Measurements from ENCODE around the gene TNFRSF6B.
"Not testable (repeated sequence)": the region's sequence is repeated elsewhere in the genome, so short reads cannot be mapped to it uniquely, and the experiment has no call there.

Gene TNFRSF6B, protein sequence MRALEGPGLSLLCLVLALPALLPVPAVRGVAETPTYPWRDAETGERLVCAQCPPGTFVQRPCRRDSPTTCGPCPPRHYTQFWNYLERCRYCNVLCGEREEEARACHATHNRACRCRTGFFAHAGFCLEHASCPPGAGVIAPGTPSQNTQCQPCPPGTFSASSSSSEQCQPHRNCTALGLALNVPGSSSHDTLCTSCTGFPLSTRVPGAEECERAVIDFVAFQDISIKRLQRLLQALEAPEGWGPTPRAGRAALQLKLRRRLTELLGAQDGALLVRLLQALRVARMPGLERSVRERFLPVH

DNA sequence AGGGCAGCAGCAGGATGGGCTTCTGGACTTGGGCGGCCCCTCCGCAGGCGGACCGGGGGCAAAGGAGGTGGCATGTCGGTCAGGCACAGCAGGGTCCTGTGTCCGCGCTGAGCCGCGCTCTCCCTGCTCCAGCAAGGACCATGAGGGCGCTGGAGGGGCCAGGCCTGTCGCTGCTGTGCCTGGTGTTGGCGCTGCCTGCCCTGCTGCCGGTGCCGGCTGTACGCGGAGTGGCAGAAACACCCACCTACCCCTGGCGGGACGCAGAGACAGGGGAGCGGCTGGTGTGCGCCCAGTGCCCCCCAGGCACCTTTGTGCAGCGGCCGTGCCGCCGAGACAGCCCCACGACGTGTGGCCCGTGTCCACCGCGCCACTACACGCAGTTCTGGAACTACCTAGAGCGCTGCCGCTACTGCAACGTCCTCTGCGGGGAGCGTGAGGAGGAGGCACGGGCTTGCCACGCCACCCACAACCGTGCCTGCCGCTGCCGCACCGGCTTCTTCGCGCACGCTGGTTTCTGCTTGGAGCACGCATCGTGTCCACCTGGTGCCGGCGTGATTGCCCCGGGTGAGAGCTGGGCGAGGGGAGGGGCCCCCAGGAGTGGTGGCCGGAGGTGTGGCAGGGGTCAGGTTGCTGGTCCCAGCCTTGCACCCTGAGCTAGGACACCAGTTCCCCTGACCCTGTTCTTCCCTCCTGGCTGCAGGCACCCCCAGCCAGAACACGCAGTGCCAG lies at the start of gene TNFRSF6B:
Gene TNFRSF6B, plus strand, starts transcription at position 25 of the 729 bp plus-strand sequence. Its CDS starts 116 bp downstream, at position 141.
- no peak for DNase-seq

DNA sequence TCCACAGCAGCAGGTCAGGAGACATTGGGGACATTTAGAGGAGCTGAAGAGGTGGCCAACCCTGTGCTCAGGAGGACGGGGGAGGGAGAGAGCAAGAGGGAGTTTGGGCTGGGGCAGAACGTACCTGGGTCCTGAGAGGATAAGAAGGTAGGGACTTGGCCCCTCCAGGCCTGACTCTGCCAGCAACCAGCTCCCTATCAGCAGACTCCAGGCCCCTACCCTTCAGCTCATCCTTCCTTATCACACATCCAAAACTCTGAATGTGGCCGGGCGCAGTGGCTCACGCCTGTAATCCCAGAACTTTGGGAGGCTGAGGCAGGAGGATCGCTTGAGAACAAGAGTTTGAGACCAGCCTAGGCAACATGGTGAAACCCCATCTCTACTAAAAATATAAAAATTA lies 48.3 kb upstream of the TNFRSF6B start:
- DNase-seq: no peak

DNA sequence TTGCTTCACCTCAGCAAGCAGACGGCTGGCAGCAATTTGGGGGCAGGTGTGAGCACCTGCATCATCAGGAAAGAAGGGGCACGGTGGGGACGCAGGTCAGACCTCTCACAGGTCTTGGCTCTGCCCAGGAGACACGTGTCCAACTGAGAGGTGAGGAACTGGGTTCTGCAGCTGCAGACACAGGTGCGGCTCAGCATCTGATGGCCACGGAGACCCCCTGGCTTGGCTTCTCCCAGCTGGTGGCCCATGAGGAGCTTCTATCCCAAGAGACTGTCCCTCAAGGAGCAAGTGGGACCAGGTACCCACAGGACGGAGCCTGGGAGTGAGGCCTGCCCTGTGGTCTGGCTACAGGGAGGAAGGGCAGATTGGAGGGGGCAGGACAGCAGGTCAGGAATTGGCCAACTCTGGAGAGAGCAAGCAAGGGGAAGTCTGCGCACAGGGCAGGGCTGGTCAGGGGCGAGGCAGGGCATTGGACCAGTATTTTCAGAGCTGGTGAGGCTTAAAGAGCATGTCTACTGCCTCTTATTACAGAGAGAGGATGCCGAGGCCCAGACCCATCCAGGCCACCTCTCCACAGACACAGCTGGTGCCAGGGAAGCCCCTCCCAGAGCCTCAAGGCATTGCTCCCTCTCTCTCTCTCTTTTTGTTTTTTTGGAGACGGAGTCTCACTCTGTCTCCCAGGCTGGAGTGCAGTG lies 47.4 kb upstream of the TNFRSF6B start:
- no peak for DNase-seq

DNA sequence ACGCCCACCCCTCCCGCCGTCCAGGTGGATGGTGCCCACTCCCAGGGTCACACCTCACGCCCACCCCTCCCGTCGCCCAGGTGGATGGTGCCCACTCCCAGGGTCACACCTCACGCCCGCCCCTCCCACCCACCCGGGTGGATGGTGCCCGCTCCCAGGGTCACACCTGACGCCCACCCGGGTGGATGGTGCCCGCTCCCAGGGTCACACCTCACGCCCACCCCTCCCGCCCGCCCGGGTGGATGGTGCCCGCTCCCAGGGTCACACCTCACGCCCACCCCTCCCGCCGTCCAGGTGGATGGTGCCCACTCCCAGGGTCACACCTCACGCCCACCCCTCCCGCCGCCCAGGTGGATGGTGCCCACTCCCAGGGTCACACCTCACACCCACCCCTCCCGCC lies 46.0 kb upstream of the TNFRSF6B start:
- not testable (repeated sequence) for DNase-seq

DNA sequence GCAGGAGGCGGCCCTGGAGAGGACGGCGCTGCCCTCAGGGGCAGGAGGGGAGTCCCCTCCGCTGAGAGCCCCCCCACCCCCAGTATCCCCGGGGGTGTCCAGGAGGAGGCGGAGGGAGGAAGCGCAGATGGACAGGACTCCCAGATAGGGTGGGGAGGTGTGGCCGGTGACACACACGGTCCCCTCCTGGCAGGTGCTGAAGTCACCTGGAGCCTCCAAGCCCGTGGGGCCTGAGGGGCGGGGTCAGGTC lies 44.6 kb upstream of the TNFRSF6B start:
- DNase-seq: no peak

DNA sequence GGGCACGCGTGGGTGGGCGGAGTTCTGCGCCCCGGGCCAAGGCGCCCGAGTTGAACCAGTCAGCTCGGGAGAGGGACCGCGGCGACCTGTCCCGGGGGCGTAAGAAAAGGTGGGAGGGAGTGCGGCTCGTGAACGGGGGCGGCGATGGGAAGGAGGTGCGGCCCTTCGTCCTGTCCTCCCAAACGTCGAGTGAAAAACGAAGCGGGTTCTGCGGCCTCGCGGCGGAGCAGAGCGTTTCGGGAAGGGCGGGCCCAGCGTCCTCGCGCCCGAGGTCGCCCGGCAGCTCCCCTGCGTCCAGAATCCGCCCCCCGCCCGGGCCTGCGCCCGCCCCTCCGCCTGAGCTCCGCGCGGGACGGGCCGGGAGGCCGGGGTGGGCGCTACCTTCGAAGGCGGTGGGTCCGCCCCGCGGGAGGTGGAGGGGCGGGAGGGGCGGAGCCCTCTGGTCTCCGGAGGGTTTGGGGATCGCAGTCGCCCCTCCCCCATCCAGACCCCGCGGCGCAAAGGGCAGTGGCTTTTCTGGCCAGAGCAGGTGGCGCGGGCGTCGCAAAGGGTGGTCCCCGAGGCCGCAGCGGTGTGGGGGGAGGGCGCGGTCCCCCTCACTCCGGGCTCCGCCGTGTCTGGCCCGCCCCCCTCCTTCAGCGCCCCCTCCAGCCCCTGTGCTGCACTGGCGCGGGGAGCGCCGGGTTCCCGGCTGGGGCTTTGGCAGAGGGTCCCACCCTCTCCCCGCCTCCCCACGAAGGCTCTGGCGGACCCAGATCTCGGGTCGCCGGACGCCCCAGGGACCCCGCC lies 44.1 kb upstream of the TNFRSF6B start:
- DNase-seq: peak; percentile 32

DNA sequence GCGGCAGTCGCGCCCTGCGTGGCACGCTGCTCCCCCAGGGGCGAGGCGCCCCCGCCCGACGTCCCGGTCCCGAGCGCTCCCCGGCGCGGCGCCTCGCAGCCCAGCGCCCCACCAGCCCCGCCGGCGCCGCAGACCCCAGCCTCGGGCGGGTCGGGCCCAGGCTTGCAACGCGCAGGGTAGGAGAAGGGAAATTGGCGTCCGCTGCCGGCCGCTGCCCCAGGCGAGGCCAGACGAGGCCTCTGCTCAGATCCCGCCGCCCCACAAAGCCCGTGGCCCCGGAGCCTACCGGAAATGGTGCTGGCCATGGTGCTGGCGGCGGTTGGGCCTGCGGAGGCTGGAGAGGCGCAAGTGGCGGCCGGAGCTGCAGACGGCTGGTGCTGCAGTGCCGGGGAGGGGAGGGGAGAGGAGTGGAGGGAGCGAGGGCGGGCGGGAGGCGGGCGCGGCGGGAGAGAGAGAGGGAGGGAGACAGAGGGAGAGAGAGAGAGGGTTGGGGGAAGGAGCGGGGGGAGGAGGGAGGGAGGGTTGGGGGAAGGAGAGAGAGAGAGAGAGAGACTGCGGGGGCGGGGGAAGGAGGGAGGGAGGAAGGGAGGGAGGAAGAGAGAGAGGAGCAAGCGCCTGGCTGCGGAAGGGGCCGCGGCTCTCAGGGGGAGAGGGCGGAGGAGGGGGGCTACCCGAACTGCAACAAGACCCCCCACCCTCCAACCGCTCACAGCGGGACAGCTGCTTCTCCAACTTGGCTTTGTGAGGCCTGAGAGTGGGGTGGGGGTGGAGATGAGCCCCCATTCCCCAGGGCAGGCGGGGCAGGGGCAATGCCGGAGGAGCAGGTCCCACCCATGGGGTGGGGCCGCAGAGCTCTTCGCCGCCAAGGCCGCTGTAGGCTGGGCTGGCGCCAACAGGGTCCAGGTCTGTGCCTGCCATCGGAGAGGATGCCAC lies 43.1 kb upstream of the TNFRSF6B start, which contains the start of gene STMN3:
Gene STMN3, minus strand, starts transcription at position 384 of the 933 bp plus-strand sequence. Its CDS starts 79 bp downstream, at position 305.
- peak; percentile 94 for DNase-seq

DNA sequence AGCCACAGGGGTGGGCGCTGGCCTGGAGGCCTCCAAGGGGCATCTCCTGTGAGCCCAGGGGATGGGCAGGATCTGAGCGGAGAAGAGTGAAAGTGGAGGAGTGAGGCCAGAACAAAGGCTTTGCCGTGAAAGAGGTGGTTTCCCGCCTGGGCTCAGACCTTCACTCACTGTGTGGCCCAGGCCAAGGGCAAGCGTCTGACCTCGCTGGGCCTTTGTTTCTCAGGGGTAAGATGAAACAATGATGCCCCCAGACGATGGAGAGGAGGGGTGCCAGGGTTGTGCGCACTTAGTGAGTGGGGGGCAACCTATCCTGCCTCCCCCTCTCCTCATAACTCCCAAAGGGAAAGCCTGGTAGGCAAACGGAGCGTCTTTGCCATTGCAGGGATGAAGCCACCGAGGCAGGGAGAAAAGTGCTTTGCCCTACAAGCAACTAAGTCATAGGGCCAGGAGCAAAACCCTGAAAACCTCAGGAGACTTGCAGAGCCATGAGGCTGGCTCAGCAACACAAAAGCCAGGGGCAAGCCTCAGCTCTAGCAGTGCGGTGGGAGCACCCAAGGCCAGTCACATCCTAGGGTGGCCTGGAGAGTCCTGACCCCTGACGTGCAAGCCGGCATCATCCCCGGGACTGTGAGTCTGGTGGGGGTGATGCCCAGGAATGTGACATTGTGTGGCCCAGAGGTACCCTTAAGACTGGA lies 42.3 kb upstream of the TNFRSF6B start:
- no peak for DNase-seq

DNA sequence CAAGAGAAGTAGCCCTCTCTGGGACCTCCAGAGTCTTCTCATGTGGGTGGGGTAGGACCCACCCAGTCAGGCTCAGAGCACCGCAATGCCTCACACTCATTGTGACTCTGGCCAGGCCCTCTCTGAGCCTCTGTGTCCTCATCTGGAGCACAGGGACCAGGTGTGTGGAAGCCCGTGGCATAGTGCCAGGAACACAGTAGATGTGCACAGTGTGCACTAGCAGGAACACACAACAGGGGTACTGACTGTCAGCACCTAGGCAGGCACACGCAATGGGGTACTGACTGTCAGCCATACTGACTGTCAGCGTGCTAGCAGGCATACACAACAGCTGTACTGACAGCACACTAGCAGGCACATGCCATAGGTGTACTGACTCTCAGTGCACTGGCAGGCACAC lies 41.2 kb upstream of the TNFRSF6B start:
- no peak for DNase-seq

DNA sequence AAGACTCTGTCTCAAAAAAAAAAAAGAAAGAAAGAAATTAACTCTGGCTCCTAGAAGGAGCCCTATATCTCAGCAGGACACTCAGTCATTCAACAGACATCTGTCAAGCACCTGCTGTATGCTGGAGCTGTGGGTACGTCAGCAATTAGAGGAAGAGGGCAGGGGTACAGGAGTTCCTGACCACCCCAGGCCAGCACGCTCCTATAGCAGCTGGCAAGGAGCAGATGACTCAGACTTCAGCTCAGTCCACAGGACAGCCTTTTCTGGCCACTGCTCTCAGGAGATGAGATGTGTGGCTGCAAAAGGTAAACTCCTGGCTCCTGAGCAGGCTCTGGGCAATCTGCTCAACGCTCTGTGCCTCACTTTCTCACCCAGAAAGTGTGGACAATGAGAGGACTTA lies 40.0 kb upstream of the TNFRSF6B start:
- no peak for DNase-seq

DNA sequence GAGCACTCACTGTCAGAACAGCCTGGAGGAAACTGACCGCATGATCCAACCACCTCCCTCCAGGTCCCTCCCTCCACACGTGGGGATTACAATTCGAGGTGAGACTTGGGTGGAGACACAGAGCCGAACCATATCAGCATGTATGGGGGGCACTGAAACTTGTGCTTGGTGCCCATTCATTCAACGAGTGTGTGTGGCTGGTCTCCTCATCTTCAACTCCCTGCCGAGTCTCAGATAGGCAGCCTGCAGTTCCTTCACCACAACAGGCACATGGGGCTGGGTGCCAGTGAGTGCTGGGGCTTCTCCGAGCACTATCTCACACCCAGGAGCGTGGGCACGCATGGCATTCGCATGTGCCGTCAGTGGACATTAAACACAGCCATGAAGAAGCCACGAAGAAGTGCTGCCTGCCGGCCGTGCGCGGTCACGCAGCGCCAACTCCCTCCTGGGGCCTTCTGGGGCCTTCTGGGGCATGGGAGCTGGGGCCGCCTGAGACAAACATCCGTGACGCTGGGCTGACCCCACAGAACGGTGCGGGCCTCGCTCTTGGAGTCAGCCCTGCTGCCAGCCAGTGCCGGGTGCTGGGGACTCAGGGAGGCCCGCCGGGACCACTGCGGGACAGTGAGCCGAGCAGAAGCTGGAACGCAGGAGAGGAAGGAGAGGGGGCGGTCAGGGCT lies 39.1 kb upstream of the TNFRSF6B start:
- no peak for DNase-seq

DNA sequence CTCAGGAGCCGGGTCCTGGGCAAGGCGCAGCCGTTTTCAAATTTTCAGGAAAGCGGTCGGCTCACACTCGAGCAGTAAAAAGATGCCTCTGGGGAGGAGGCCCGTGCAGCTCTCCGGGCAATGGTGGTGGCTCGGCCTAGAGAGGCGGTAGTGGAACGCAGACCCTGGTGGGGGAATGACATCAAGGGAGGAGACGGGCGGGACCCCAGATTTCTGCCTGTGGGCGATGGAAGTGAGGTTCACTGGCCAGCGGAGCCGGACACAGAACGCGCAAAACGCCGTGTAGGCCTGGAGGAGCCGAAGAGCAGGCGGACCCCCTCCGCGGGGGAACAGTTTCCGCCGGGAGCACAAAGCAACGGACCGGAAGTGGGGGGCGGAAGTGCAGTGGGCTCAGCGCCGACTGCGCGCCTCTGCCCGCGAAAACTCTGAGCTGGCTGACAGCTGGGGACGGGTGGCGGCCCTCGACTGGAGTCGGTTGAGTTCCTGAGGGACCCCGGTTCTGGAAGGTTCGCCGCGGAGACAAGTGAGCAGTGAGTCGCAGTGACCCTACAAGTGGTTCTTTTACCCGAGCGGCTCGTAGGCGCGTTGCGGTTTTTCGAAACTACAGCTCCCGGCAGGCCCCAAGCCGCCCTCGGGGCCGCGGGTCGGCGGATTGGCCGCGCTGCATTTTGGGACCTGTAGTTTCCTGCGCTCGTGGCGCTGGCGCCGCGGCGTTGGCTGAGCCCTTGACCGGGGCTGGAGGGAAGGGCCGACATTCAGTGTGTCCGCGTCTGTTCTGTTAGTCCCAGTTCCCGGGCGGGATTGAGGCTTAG lies 38.3 kb upstream of the TNFRSF6B start, which contains the start of gene RTEL1:
Gene RTEL1, plus strand, starts transcription at position 376 of the 812 bp plus-strand sequence. CDS start 1,091 bp downstream, outside the sequence.
- peak; percentile 95 for DNase-seq

DNA sequence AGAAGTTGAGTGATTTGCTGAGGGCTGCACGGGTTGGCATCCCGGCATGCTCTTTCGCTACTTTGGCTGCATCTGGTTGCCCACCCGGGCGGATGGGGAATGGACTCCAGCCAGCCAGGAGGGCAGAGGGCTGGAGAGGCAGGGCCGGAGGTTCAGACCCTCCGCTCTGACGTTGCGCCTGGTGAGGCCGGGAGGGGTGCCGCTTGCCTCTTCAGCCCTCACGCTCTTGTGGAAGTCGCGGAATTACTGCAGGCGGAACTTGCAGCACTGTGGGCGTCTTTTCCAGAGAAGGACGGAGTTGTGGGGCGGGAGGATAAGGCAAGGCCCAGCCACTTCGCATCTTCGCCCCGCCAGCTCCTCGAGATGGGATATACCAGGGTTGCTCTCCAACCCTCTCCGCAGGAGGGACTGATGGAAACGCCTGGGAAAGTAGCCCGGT lies 37.7 kb upstream of the TNFRSF6B start:
- DNase-seq: no peak

DNA sequence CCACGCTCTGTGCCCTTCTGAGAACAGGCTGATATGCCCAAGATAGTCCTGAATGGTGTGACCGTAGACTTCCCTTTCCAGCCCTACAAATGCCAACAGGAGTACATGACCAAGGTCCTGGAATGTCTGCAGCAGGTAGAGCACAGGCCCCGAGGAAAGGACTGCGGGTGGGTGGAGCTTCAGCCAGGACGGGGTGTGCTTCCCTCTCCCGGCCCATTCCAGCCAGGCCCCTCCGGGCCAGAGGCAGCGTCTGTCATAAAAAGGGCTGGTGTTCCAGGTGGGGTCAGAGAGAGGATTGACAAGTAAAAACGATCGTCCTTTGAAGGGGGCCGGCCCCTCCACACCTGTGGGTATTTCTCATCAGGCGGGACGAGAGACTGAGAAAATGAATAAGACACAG lies 37.1 kb upstream of the TNFRSF6B start:
- no peak for DNase-seq

DNA sequence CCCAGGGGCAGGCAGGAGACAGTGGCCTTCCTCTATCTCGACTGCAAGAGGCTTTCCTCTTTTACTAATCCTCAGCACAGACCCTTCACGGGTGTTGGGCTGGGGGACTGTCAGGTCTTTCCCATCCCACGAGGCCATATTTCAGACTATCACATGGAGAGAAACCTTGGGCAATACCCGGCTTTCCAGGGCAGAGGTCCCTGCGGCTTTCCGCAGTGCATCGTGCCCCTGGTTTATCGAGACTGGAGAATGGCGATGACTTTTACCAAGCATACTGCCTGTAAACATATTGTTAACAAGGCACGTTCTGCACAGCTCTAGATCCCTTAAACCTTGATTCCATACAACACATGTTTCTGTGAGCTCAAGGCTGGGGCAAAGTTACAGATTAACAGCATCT lies 36.3 kb upstream of the TNFRSF6B start:
- not testable (repeated sequence) for DNase-seq

DNA sequence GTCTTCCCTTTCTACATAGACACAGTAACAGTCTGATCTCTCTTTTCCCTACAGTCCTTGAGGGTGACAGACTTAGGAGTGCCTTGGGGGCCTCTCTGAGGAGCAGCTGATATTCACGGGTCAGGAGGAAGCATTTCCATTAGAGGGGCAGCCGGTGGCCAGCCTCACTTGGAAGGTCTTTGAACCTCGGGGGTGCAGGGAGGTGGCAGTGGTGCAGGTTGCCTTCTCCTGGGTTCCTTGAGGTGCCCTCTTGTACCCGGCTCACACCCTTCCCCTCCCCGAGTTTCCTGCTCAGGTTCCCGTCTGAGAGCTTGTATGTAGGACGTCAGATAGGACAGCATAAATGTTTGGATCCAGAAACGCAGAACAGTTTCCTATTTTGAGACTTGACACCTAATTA lies 35.8 kb upstream of the TNFRSF6B start:
- no peak for DNase-seq

DNA sequence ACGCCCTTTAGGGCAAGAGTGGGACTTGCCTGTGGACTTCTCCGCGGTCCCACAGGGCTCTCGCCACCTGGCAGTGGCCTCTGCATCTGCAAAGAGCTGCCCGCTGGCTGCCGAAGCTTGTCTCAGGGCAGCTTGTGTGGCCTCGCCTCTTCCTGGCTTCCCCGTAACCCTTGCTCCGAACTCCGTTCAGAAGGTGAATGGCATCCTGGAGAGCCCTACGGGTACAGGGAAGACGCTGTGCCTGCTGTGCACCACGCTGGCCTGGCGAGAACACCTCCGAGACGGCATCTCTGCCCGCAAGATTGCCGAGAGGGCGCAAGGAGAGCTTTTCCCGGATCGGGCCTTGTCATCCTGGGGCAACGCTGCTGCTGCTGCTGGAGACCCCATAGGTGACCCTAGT lies 35.3 kb upstream of the TNFRSF6B start:
- no peak for DNase-seq

DNA sequence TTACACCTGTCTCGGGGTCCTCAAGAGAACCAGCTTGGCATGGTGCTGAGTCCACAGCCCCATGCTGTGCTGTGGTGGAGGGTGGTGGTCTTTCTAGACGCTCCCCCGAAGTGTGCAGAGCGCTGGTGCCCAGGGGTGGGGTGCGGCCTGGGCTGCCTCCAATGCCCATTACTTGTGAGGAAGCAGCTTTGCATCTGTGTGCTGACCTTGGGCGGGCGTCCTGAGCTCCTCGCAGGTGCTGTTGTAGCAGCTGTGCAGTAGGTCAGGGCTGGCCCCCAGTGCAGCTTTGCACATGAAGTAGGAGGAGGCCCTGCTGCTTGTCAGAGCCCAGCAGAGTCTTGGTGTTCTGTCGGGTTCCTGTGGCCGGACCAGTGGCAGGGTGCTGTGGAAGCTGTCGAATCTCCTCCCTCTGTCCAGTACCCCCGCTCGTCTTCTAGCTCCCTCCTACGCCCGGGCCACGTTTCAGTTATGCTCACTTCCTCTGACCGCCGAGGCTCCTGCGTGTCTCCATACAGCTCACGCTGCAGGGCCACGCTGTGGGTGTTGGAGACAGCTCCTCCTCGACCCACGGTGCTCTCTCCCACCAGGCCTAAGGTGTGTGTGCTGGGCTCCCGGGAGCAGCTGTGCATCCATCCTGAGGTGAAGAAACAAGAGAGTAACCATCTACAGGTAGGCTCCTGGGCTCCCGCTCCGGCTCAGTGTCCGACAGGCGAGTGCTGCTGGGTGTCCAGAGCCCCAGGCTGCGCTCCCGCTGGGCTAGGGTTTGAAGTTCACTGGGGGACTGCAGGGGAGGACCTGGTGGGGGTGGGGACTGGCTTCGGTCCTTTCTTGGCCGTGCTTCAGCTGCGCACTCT lies 34.3 kb upstream of the TNFRSF6B start:
- DNase-seq: no peak

DNA sequence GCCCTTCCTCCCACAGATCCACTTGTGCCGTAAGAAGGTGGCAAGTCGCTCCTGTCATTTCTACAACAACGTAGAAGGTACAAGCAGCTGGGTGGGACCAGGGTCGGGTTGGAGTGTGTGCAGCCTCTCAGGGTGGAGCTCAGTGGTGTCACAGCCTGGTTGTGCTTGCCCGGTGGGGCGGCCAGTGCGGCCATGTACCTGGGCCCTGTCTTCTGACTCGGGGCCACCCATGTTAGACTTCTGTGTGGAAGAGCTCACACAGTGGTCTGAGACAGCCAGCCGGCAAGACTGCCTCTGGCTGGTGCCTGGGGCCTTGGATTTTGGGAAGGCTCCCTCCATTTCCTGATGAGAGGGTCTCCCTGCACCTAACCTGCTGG lies 33.7 kb upstream of the TNFRSF6B start:
- no peak for DNase-seq
